ENCODE measurements around the gene GM2A.

- TF ChIP-seq EZH2 (IDR thresholded peaks at IDR 0.05; ENCODE audit: borderline replicate concordance, low read length) (no peak), CTCF (IDR thresholded peaks at IDR 0.05; ENCODE audit: low read length) (no peak)
Measured at GRCh38 chr5:151312756-151313324, 59.9 kb downstream of the GM2A start.
